Measurements from ENCODE around the gene CD3G. TPM values are rescaled to one million over a fixed set of nuclear protein-coding genes. Genes with fewer than 3 reads are reported as not detected.

Gene CD3G
- total RNA-seq, 1 experiment from 2014 or later, result 0.15 TPM

- H3K4me1 ChIP-seq (ENCODE audit: control insufficient read depth, insufficient read depth, low read length), result no peaks in the 10 kb centered on the region
- no peak overlapping the region for H3K27ac ChIP-seq (ENCODE audit: low read length)
- in situ Hi-C loops (cut with HindIII; ENCODE audit: low pct_unique_long_range_greater_than_20kb, low sequenced_read_pairs), result no loop called here
- BruUV-seq (replicated peaks), result no TSS peak
- H3K4me3 ChIP-seq (ENCODE audit: low read depth in 2 of 2, low read length in 2 of 2), result no peak overlapping the region
- POLR2A ChIA-PET, result interaction anchor here (1.2 kb wide), 1 partner anchor 15 kb away, joined by 3 read pairs; no protein-coding TSS in a partner anchor
- peaks cover 23% of the 10 kb centered on the region for H3K36me3 ChIP-seq (ENCODE audit: control insufficient read depth, insufficient read depth, low read length)
- H3K27me3 ChIP-seq (ENCODE audit: control insufficient read depth, insufficient read depth, low read length), result no peaks in the 10 kb centered on the region
- H3K9me3 ChIP-seq (ENCODE audit: control insufficient read depth, insufficient read depth, low read depth, low read length), result no peaks in the 10 kb centered on the region
- ATAC-seq, result no peak
- intact Hi-C loops (cut with micrococcal nuclease; ENCODE audit: unreplicated experiment), result no loop called here
- no peak for DNase-seq (ENCODE audit: low read depth, low spot score)
- CTCF ChIA-PET, result no interaction called here
- no peak for TF ChIP-seq POLR2AphosphoS5 (IDR thresholded peaks at IDR 0.05; ENCODE audit: low read depth, low read length)
- no peak for TF ChIP-seq SIN3A (IDR thresholded peaks at IDR 0.05; ENCODE audit: borderline replicate concordance, insufficient read depth, low read depth, low read length)
- TF ChIP-seq CTCF (IDR thresholded peaks at IDR 0.05), result no peak
Measured at GRCh38 chr11:118375978-118376377, 31.8 kb downstream of the CD3G start.

- Histone ChIP-seq H3K27me3 (ENCODE audit: control insufficient read depth, insufficient read depth, low read length) (no peaks in the 10 kb centered on the region), H3K4me3 (ENCODE audit: low read depth in 2 of 2, low read length in 2 of 2) (no peak overlapping the region), H3K27ac (ENCODE audit: low read length) (no peak overlapping the region), H3K36me3 (ENCODE audit: control insufficient read depth, insufficient read depth, low read length) (peaks cover 35% of the 10 kb centered on the region), H3K9me3 (ENCODE audit: control insufficient read depth, insufficient read depth, low read depth, low read length) (no peaks in the 10 kb centered on the region), H3K4me1 (ENCODE audit: control insufficient read depth, insufficient read depth, low read length) (no peaks in the 10 kb centered on the region)
- intact Hi-C loops (cut with micrococcal nuclease; ENCODE audit: unreplicated experiment), result no loop called here
- no peak for DNase-seq (ENCODE audit: low read depth, low spot score)
- POLR2A ChIA-PET, result no interaction called here
- no TSS peak for BruUV-seq (replicated peaks)
- no peak for TF ChIP-seq POLR2AphosphoS5 (IDR thresholded peaks at IDR 0.05; ENCODE audit: low read depth, low read length)
- no peak for TF ChIP-seq TCF7L2 (IDR thresholded peaks at IDR 0.05; ENCODE audit: low read depth, low read length)
- no peak for TF ChIP-seq CTCF (IDR thresholded peaks at IDR 0.05)
- no peak for TF ChIP-seq SIN3A (IDR thresholded peaks at IDR 0.05; ENCODE audit: borderline replicate concordance, insufficient read depth, low read depth, low read length)
- CTCF ChIA-PET, result interaction anchor here (0.7 kb wide), 1 partner anchor 907 kb away, joined by 7 read pairs; no protein-coding TSS in a partner anchor
- in situ Hi-C loops (cut with HindIII; ENCODE audit: low pct_unique_long_range_greater_than_20kb, low sequenced_read_pairs), result no loop called here
- ATAC-seq, result no peak
Measured at GRCh38 chr11:118379497-118379896, 35.4 kb downstream of the CD3G start.

- CTCF ChIA-PET, result no interaction called here
- no peak overlapping the region for H3K27ac ChIP-seq (ENCODE audit: low read length)
- no peak overlapping the region for H3K4me3 ChIP-seq (ENCODE audit: low read depth in 2 of 2, low read length in 2 of 2)
- no peaks in the 10 kb centered on the region for H3K27me3 ChIP-seq (ENCODE audit: control insufficient read depth, insufficient read depth, low read length)
- H3K4me1 ChIP-seq (ENCODE audit: control insufficient read depth, insufficient read depth, low read length), result no peaks in the 10 kb centered on the region
- ATAC-seq, result no peak
- in situ Hi-C loops (cut with HindIII; ENCODE audit: low pct_unique_long_range_greater_than_20kb, low sequenced_read_pairs), result no loop called here
- H3K9me3 ChIP-seq (ENCODE audit: control insufficient read depth, insufficient read depth, low read depth, low read length), result no peaks in the 10 kb centered on the region
- intact Hi-C loops (cut with micrococcal nuclease; ENCODE audit: unreplicated experiment), result no loop called here
- H3K36me3 ChIP-seq (ENCODE audit: control insufficient read depth, insufficient read depth, low read length), result peaks cover 45% of the 10 kb centered on the region
- POLR2A ChIA-PET, result interaction anchor here (0.6 kb wide), 1 partner anchor 159 kb away, joined by 3 read pairs; no protein-coding TSS in a partner anchor
- TF ChIP-seq CTCF (IDR thresholded peaks at IDR 0.05) (no peak), SIN3A (IDR thresholded peaks at IDR 0.05; ENCODE audit: borderline replicate concordance, insufficient read depth, low read depth, low read length) (no peak), REST (IDR thresholded peaks at IDR 0.05; ENCODE audit: insufficient read depth in 1 of 2, low read depth in 2 of 2, low read length in 1 of 2) (no peak), TCF7L2 (IDR thresholded peaks at IDR 0.05; ENCODE audit: low read depth, low read length) (no peak), POLR2AphosphoS5 (IDR thresholded peaks at IDR 0.05; ENCODE audit: low read depth, low read length) (no peak)
- BruUV-seq (replicated peaks), result no TSS peak
- no peak for DNase-seq (ENCODE audit: low read depth, low spot score)
Measured at GRCh38 chr11:118380571-118380970, 36.4 kb downstream of the CD3G start.
